Lower leg skin (tissue), 3 donors: ENCODE measurements around the gene AUTS2.

Source experiments
- CTCF ChIP-seq, 3 donors: fragments of 450-650 bp; IDR thresholded peaks; one replicate each; pipeline ENCODE4 v1.5.1; 2016; ENCODE audit warnings: antibody characterized with exemption in 3 of 3, mild to moderate bottlenecking in 3 of 3, moderate library complexity in 2 of 3
- POLR2A ChIP-seq, 2 donors: fragments of 450-650 bp; IDR thresholded peaks; one replicate each; pipeline ENCODE4 v1.6.1; 2016 to 2017; ENCODE audit warnings: antibody characterized with exemption in 2 of 2, mild to moderate bottlenecking in 1 of 2, moderate library complexity in 1 of 2

GRCh38 chr7:69691327-69691726, 93.1 kb downstream of the AUTS2 start:
- TF ChIP-seq CTCF (IDR thresholded peaks at IDR 0.05) (no peak), POLR2A (IDR thresholded peaks at IDR 0.05) (no peak)
